ENCODE data around the gene STXBP6. TPM values are rescaled to one million over a fixed set of nuclear protein-coding genes. Genes with fewer than 3 reads are reported as not detected.

Gene STXBP6
- total RNA-seq, 1 experiment from 2014 or later = 6.4 TPM

DNA sequence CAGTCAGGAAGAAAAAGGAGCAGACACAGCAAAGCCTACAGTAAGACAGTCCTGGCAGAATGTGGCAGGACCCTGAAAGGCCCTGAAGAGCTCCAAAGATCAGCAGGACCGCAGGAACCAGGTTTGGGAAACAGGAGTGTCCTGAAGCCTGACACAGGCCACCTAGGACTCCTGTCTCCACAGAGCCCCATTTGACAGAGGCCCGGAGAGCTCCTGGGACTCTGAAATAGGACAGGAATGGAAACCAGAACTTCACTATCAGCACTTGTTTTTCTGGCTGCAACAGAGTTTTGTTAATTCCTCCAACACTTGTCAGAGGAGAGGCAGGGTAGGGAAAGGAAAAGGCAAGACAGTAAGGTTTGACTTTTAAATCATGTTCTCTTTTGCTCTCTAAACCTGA, 12.9 kb downstream of the STXBP6 start:
- Mint-ChIP-seq H3K27ac (ENCODE audit: unreplicated experiment) (no peak overlapping the region), H3K4me1 (ENCODE audit: low read depth, unreplicated experiment) (no peaks in the 10 kb centered on the region), H3K4me3 (ENCODE audit: low read depth, unreplicated experiment) (no peak overlapping the region), H3K36me3 (ENCODE audit: insufficient read depth, unreplicated experiment) (no peaks in the 10 kb centered on the region), H3K9me3 (ENCODE audit: low read depth, unreplicated experiment) (no peaks in the 10 kb centered on the region), H3K27me3 (ENCODE audit: unreplicated experiment) (no peaks in the 10 kb centered on the region)
- CTCF ChIA-PET = interaction anchor here (0.6 kb wide), 1 partner anchor 327 kb away, joined by 7 read pairs; no protein-coding TSS in a partner anchor
- intact Hi-C loops (cut with micrococcal nuclease; ENCODE audit: unreplicated experiment) = no loop called here
- TF ChIP-seq, protein P1, sequence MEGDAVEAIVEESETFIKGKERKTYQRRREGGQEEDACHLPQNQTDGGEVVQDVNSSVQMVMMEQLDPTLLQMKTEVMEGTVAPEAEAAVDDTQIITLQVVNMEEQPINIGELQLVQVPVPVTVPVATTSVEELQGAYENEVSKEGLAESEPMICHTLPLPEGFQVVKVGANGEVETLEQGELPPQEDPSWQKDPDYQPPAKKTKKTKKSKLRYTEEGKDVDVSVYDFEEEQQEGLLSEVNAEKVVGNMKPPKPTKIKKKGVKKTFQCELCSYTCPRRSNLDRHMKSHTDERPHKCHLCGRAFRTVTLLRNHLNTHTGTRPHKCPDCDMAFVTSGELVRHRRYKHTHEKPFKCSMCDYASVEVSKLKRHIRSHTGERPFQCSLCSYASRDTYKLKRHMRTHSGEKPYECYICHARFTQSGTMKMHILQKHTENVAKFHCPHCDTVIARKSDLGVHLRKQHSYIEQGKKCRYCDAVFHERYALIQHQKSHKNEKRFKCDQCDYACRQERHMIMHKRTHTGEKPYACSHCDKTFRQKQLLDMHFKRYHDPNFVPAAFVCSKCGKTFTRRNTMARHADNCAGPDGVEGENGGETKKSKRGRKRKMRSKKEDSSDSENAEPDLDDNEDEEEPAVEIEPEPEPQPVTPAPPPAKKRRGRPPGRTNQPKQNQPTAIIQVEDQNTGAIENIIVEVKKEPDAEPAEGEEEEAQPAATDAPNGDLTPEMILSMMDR (IDR thresholded peaks at IDR 0.05; ENCODE audit: unreplicated experiment) = no peak
- DNase-seq = no peak
- no TSS peak for BruUV-seq (replicated peaks)

DNA sequence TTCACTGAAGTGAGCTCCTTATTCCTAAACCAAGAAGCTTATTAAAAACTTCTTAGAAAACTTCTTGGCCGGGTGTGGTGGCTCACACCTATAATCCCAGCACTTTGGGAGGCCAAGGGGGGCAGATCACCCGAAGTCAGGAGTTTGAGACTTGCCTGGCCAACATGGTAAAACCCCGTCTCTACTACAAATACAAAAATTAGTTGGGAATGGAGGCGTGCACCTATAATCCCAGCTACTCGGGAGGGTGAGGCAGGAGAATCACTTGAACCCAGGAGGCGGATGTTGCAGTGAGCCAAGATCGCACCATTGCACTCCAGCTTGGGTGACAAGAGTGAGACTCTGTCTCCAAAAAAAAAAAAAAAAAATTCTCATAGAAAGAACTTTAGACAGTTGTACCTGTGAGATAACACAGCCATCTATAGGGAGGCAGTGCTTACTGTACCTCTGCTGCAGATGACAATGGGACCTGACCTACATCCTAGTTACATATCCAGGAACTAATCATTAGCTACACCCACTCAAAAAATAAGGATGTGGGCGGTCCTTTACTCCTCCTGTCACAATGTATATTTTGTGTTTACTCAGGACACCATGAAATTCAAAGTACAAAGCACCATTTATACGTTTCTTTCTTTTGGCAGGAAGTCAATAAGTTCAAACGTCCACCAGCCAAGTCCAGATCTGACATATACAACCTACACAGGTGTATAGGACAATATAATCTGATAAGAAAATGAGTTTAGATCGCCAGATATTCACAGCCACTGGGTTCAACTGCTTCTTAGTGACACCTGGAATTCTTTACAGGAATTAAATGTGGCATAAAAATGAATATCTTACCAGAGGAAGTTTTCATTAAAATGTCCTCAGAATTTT, 14.9 kb downstream of the STXBP6 start:
- CTCF ChIA-PET = interaction anchor here (0.7 to 2.0 kb wide), 8 partner anchors 38 to 274 kb away, joined by 3 to 7 read pairs (median 4); no protein-coding TSS in a partner anchor
- H3K9me3 Mint-ChIP-seq (ENCODE audit: low read depth, unreplicated experiment) = no peaks in the 10 kb centered on the region
- H3K27ac Mint-ChIP-seq (ENCODE audit: unreplicated experiment) = no peak overlapping the region
- TF ChIP-seq, protein P1 (IDR thresholded peaks at IDR 0.05; ENCODE audit: unreplicated experiment) = no peak
- no TSS peak for BruUV-seq (replicated peaks)
- no peak overlapping the region for H3K4me3 Mint-ChIP-seq (ENCODE audit: low read depth, unreplicated experiment)
- H3K36me3 Mint-ChIP-seq (ENCODE audit: insufficient read depth, unreplicated experiment) = no peaks in the 10 kb centered on the region
- intact Hi-C loops (cut with micrococcal nuclease; ENCODE audit: unreplicated experiment) = loop anchor here (1.0 kb wide), 1 partner anchor 229 kb away; no protein-coding TSS in a partner anchor
- no peaks in the 10 kb centered on the region for H3K27me3 Mint-ChIP-seq (ENCODE audit: unreplicated experiment)
- DNase-seq = peak; percentile 12
- no peaks in the 10 kb centered on the region for H3K4me1 Mint-ChIP-seq (ENCODE audit: low read depth, unreplicated experiment)

DNA sequence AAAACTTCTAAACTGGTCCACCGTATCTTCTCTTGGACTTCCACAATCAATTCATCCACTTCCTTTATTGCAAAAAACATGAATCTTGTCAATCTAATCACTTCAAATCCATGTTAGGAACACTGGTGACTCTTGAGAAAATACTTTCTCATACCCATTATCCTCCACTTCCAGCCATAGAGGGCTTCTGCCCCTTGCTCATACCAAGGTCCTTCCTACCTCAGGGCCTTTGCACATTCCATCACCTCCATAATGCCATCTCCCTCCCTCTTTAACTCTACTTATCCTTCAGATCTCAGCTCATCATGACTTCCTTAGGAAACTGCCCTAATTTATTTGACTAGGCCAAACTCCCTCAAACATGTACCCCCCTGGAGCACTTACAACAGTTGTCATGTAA, 16.6 kb downstream of the STXBP6 start:
- Mint-ChIP-seq H3K27ac (ENCODE audit: unreplicated experiment) (no peak overlapping the region), H3K4me1 (ENCODE audit: low read depth, unreplicated experiment) (no peaks in the 10 kb centered on the region), H3K4me3 (ENCODE audit: low read depth, unreplicated experiment) (no peak overlapping the region), H3K9me3 (ENCODE audit: low read depth, unreplicated experiment) (no peaks in the 10 kb centered on the region), H3K36me3 (ENCODE audit: insufficient read depth, unreplicated experiment) (no peaks in the 10 kb centered on the region), H3K27me3 (ENCODE audit: unreplicated experiment) (no peaks in the 10 kb centered on the region)
- BruUV-seq (replicated peaks) = no TSS peak
- DNase-seq = no peak
- intact Hi-C loops (cut with micrococcal nuclease; ENCODE audit: unreplicated experiment) = no loop called here
- CTCF ChIA-PET = no interaction called here
- TF ChIP-seq, protein P1 (IDR thresholded peaks at IDR 0.05; ENCODE audit: unreplicated experiment) = no peak

DNA sequence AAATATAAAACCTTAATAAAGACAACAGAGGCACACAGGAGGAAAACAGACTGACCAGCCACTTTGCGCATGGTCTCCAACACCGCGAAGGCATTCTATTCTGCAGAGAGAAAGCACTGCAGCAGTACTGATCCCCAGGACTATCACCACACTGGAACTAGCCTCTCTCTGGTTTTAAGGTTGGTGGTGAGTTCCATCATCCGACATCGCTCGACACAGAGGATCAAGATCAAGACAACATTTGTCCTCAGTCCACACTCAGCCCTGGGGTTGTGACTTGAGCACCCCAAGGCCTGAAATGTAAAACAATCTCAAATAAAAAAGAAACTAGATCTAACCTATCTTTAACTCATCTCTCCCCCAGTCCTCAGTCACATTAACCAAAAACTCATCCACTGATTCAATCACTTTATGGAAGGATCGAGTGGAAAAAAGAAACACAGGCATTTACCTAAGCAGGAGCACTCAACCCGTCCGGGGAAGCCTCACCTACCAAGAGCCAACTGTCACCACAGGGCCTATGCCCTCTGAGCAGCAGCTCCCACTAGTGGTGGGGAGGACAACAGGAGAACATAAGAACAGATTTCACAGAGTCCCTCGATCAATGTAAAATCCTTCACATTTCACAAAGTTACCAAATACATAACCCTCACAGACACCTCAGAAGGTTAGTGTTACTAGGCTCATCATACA, 17.7 kb downstream of the STXBP6 start:
- Mint-ChIP-seq H3K4me3 (ENCODE audit: low read depth, unreplicated experiment) (no peak overlapping the region), H3K4me1 (ENCODE audit: low read depth, unreplicated experiment) (no peaks in the 10 kb centered on the region), H3K9me3 (ENCODE audit: low read depth, unreplicated experiment) (no peaks in the 10 kb centered on the region), H3K27me3 (ENCODE audit: unreplicated experiment) (no peaks in the 10 kb centered on the region), H3K36me3 (ENCODE audit: insufficient read depth, unreplicated experiment) (no peaks in the 10 kb centered on the region), H3K27ac (ENCODE audit: unreplicated experiment) (no peak overlapping the region)
- intact Hi-C loops (cut with micrococcal nuclease; ENCODE audit: unreplicated experiment) = no loop called here
- TF ChIP-seq, protein P1 (IDR thresholded peaks at IDR 0.05; ENCODE audit: unreplicated experiment) = no peak
- peak; percentile 21 for DNase-seq
- CTCF ChIA-PET = no interaction called here
- BruUV-seq (replicated peaks) = no TSS peak

Measured in Calu3 (cell line).